K562 (cell line): ENCODE measurements around the gene NRROS. TPM values are rescaled to one million over a fixed set of nuclear protein-coding genes. Genes with fewer than 3 reads are reported as not detected.

Source experiments
- ATAC-seq: fragments of 200-7000 bp; cut with Tn5 transposase; 3 replicates; pipeline ENCODE4 v1.9.1; 2020; ENCODE audit warnings: moderate library complexity
- BruUV-seq: library from RNA; stranded (reverse); fragments of 400-500 nt; replicated peaks from 2 replicates; lab custom pipeline; 2021; lab: Mats Ljungman, UMichigan
- CTCF ChIA-PET: fragments of 300-600 bp; formaldehyde crosslinking; extraction: SDS; loops from one replicate; lab custom pipeline; 2021; ENCODE audit warnings: low intra/inter-chr PET ratio; lab: Yijun Ruan, JAX
- POLR2A ChIA-PET: fragments of 300-600, 350-650 bp; sonication (Branson Sonifier 250); formaldehyde crosslinking; extraction: SDS; loops from one replicate; lab custom pipeline; 2021; ENCODE audit warnings: antibody characterized with exemption, inconsistent platforms; lab: Yijun Ruan, JAX
- DNase-seq, 4 experiments: peaks; one replicate each; pipeline versions ENCODE4 v3.0.0 to v3.0.0-alpha.2; 2011 to 2018; ENCODE audit warnings: low spot score in 3 of 4, mixed read lengths in 3 of 4; ENCODE audit errors: extremely low read depth in 1 of 4
- FAIRE-seq: peaks from 2 replicates; lab custom pipeline; 2011; peaks lifted over from hg19 to GRCh38; lab: Jason Lieb, UNC
- H2AFZ ChIP-seq: 2 replicates; pipeline ENCODE4 v1.6.0; 2011; ENCODE audit warnings: low read depth, low read length, control low read depth, inconsistent platforms
- H3K27ac ChIP-seq: fragments of 200-600 bp; 3 replicates; pipeline ENCODE4 v1.8.0; 2011; ENCODE audit warnings: low read depth, mild to moderate bottlenecking, control low read depth, inconsistent platforms, low read length, moderate library complexity, mixed read lengths; ENCODE audit errors: extremely low read depth
- H3K27me3 ChIP-seq, 2 experiments: fragments of 300-600 bp in 1 of 2; 2 replicates in 1 of 2; 3 replicates in 1 of 2; pipeline versions ENCODE4 v1.6.0 to v1.8.0; 2011; ENCODE audit warnings: inconsistent platforms in 2 of 2, low read length in 2 of 2, mild to moderate bottlenecking in 1 of 2, mixed read lengths in 1 of 2, moderate library complexity in 1 of 2; ENCODE audit not compliant: control insufficient read depth in 2 of 2, insufficient read depth in 2 of 2
- H3K36me3 ChIP-seq: fragments of 300-600 bp; 3 replicates; pipeline ENCODE4 v1.8.0; 2011; ENCODE audit warnings: mild to moderate bottlenecking, low read length, inconsistent platforms; ENCODE audit not compliant: control insufficient read depth, insufficient read depth
- H3K4me1 ChIP-seq, 2 experiments: fragments of 200-600 bp in 1 of 2; replicated peaks in 1 of 2; 2 replicates in 1 of 2; 3 replicates in 1 of 2; pipeline versions ENCODE4 v1.5.1 to v1.8.0; 2011; ENCODE audit warnings: inconsistent platforms in 2 of 2, low read length in 2 of 2, mild to moderate bottlenecking in 1 of 2, mixed read lengths in 1 of 2, moderate library complexity in 1 of 2; ENCODE audit not compliant: control insufficient read depth in 2 of 2, insufficient read depth in 2 of 2
- H3K4me2 ChIP-seq: 2 replicates; pipeline ENCODE4 v1.6.1; 2011; ENCODE audit warnings: low read length, control low read depth, inconsistent platforms, mixed read lengths; ENCODE audit not compliant: insufficient read depth
- H3K4me3 ChIP-seq: fragments of 200-600 bp; sonication (generic), shearing (Covaris generic); 2 replicates; pipeline ENCODE4 v1.5.1; 2016; ENCODE audit warnings: control low read depth, inconsistent platforms
- H3K79me2 ChIP-seq: fragments of 200-600 bp; 3 replicates; pipeline ENCODE4 v1.8.0; 2011; ENCODE audit warnings: low read length, inconsistent platforms; ENCODE audit not compliant: control insufficient read depth, insufficient read depth
- H3K9ac ChIP-seq, 2 experiments: 2 replicates each; pipeline versions ENCODE4 v1.6.0 to v1.6.1; 2011; ENCODE audit warnings: low read depth in 2 of 2, low read length in 2 of 2, control low read depth in 1 of 2, inconsistent platforms in 1 of 2, mild to moderate bottlenecking in 1 of 2, mixed read lengths in 1 of 2; ENCODE audit not compliant: insufficient read depth in 1 of 2
- H3K9me1 ChIP-seq: one replicate; pipeline ENCODE4 v1.6.0; 2011; ENCODE audit warnings: inconsistent platforms, mild to moderate bottlenecking, low read length, moderate library complexity; ENCODE audit not compliant: control insufficient read depth, insufficient read depth
- H3K9me3 ChIP-seq: replicated peaks from 2 replicates; pipeline ENCODE4 v1.5.1; 2011; ENCODE audit warnings: low read depth, low read length, inconsistent platforms; ENCODE audit not compliant: control insufficient read depth, insufficient read depth
- H4K20me1 ChIP-seq: replicated peaks from 2 replicates; pipeline ENCODE4 v1.6.1; 2011; ENCODE audit warnings: low read length, inconsistent platforms, mixed read lengths; ENCODE audit not compliant: control insufficient read depth, insufficient read depth
- CTCFL ChIP-seq: IDR thresholded peaks from 2 replicates; pipeline ENCODE4 v1.6.1; 2011; ENCODE audit warnings: borderline replicate concordance, low read depth, mild to moderate bottlenecking, moderate library complexity, low read length; ENCODE audit not compliant: insufficient read depth, poor library complexity, severe bottlenecking
- GABPA ChIP-seq: fragments of 200-800 bp; sonication (Bioruptor generic); conservative IDR thresholded peaks from 2 replicates; pipeline ENCODE4 v1.6.1; 2016; ENCODE audit warnings: low read depth, missing genetic modification characterization, missing compliant biosample characterization
- KDM5B ChIP-seq: fragments of 200-600 bp; sonication (generic); IDR thresholded peaks from 2 replicates; pipeline ENCODE4 v1.6.1; 2012; ENCODE audit warnings: low read depth, mild to moderate bottlenecking, moderate library complexity, low read length, control low read depth, inconsistent platforms; ENCODE audit not compliant: insufficient replicate concordance
- NCOR1 ChIP-seq: fragments of 450-650 bp; IDR thresholded peaks from 2 replicates; pipeline ENCODE4 v1.6.1; 2016; ENCODE audit warnings: mild to moderate bottlenecking, moderate library complexity
- POLR2A ChIP-seq: fragments of 450-650 bp; conservative IDR thresholded peaks from 2 replicates; pipeline ENCODE4 v1.6.1; 2016
- SMAD4 ChIP-seq: fragments of 250-450 bp; sonication (Bioruptor Pico); conservative IDR thresholded peaks from 2 replicates; pipeline ENCODE4 v1.8.0; 2021; ENCODE audit warnings: inconsistent platforms, mild to moderate bottlenecking, moderate library complexity
- TAL1 ChIP-seq: fragments of 450-650 bp; IDR thresholded peaks from 2 replicates; pipeline ENCODE4 v1.6.1; 2016; ENCODE audit warnings: mild to moderate bottlenecking
- TOE1 ChIP-seq, 2 experiments: fragments of 450-650 bp in 1 of 2; sonication (generic) in 1 of 2; formaldehyde crosslinking in 1 of 2; IDR thresholded peaks; 2 replicates each; pipeline versions ENCODE4 v1.7.1 to v1.8.0; 2016 to 2022; ENCODE audit warnings: borderline replicate concordance in 2 of 2, mild to moderate bottlenecking in 2 of 2, antibody characterized with exemption in 1 of 2, inconsistent platforms in 1 of 2, low read depth in 1 of 2, missing genetic modification reagents in 1 of 2, moderate library complexity in 1 of 2
- WGBS: fragments of 100-300 bp; shearing (Covaris generic); methylation state at CpG from one replicate; pipeline ENCODE4 v1.1.6; 2016; ENCODE audit warnings: low coverage, mixed read lengths; ENCODE audit not compliant: insufficient coverage; ENCODE audit errors: missing lambda C conversion rate; 5-methylcytosine and 5-hydroxymethylcytosine counted together
- in situ Hi-C: fragments of 300-500 bp; cut with MboI; formaldehyde crosslinking; loops from 4 replicates; pipeline ENCODE4 v1.15.0; 2018; ENCODE audit warnings: inconsistent platforms, mixed read lengths
- intact Hi-C: fragments of 100-400 bp; cut with micrococcal nuclease; formaldehyde crosslinking; loops from 2 replicates; pipeline ENCODE4 v1.14.2; 2022
- polyA plus RNA-seq, 8 experiments: library from polyadenylated mRNA; depleted of rRNA in 4 of 8; stranded (reverse) in 5 of 8; unstranded in 3 of 8; fragments of >200 nt; fragmentation: Nextera tagmentation in 2 of 8; fragmentation: Illumina TruSeq in 1 of 8; extraction: Ambion mirVana in 2 of 8; extraction: Trizol in 1 of 8; gene quantifications; 2 replicates each; pipeline versions ENCODE4 v1.2.1 to v1.2.3, GENCODE V29; 2011 to 2014; ENCODE audit warnings: inconsistent platforms in 1 of 8, missing spikeins in 1 of 8
- total RNA-seq, 7 experiments: library from RNA; depleted of rRNA in 6 of 7; stranded (reverse); fragments of >200 nt in 6 of 7; fragmentation: Illumina TruSeq in 2 of 7; extraction: Trizol in 2 of 7; gene quantifications; 2 replicates each; pipeline versions ENCODE4 v1.2.1 to v1.2.3, GENCODE V29; 2011 to 2021; ENCODE audit warnings: low replicate concordance in 1 of 7
- TF ChIP-seq, protein P1 (sequence below): sonication (generic); formaldehyde crosslinking; IDR thresholded peaks from 2 replicates; pipeline ENCODE4 v1.8.0; 2022; ENCODE audit warnings: mild to moderate bottlenecking, missing genetic modification reagents
- TF ChIP-seq, protein P2 (sequence below): fragments of 450-650 bp; IDR thresholded peaks from 2 replicates; pipeline ENCODE4 v1.6.1; 2016; ENCODE audit warnings: borderline replicate concordance
- TF ChIP-seq, protein P3 (sequence below): fragments of 250-450 bp; sonication (Bioruptor Pico); IDR thresholded peaks from 2 replicates; pipeline ENCODE4 v1.8.0; 2021; ENCODE audit warnings: mild to moderate bottlenecking, moderate library complexity

Gene NRROS
- total and polyA plus RNA-seq, 9 of the 15 experiments (the other 6 are each of a cell fraction or from before 2014, with no cell fraction given): 0.34 to 13.8 (median 3.8) TPM

DNA sequence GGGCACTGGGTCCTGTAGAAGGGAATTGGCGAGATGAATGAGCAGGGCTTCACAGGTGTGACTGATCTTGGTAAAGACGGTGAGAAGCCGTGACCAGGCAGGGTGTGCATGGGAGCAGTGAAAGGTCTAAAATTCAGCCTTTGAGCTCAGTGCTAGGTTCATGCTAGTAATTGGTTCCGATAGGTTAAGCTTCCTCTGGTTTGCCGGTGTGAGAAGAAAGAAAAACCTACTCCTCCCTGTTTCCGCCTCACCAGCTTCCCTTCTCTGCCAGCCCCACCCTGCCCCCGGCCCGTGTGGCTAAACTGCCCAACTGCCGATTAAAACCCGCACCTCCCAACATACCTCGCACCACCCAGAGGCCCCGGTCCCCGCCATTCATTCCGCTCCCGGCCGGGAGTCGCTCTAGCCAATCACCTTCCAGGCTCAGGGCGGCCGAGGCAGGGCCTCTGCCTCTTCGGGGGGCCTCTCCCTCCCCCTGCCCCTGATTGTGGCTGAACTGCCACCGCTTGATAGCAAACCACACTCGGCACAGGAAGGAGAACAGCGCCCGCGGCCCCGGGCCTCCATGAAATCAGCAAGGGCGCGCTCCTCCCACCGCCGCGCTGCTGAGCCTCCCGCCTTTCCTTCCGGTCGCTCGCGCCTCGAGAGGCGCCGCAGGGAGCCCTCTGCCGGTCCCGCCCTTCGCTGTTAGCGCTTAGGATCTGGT is 7.3 kb upstream of the NRROS start:
- Histone ChIP-seq H2AFZ (peak overlapping the region; percentile 77), H3K9me1 (no peaks in the 10 kb centered on the region), H3K4me2 (peak overlapping the region; percentile 98), H3K9me3 (no peaks in the 10 kb centered on the region), H3K27ac (peak overlapping the region; percentile 98), H3K79me2 (peaks cover 15% of the 10 kb centered on the region; the same call in 2 of the 3 replicates), H3K27me3 (no peaks in the 10 kb centered on the region), H3K4me3 (peak overlapping the region; percentile 56), H3K4me1 (peaks cover 23 to 40% of the 10 kb centered on the region in 2 experiments), H4K20me1 (no peaks in the 10 kb centered on the region), H3K9ac (peak overlapping the region; percentile 95 to 98), H3K36me3 (no peaks in the 10 kb centered on the region)
- under 1% methylated on average over 25 of the region's 43 CpGs for WGBS
- ChIA-PET POLR2A (interaction anchor here (0.7 to 1.7 kb wide), 10 partner anchors 8 to 981 kb away, joined by 3 to 6 read pairs (median 3); partner anchors contain the start of genes FBXO45 and WDR53), CTCF (no interaction called here)
- ATAC-seq (peak; percentile 93), DNase-seq (peak; percentile 95 to 97 (median 96)), FAIRE-seq (peak; percentile 88)
- intact Hi-C loops: loop anchor here (1.0 to 2.0 kb wide), 3 partner anchors 23 to 63 kb away; partner anchors contain the start of genes FBXO45 and WDR53
- TSS peak; percentile 90 for BruUV-seq
- in situ Hi-C loops: no loop called here
- TF ChIP-seq NCOR1 (peak; percentile 63), TAL1 (0 out of 2 replicates have a peak, but pooled peaks have one; percentile 31), SMAD4 (CRISPR knock-in tag) (peak; percentile 79), CTCFL (peak; percentile 99), KDM5B (peak; percentile 45), POLR2A (peak; percentile 88), GABPA (peak; percentile 90), TOE1 (IDR thresholded peaks at IDR 0.05; ENCODE audit: borderline replicate concordance) (peak; percentile 22; the same call in 1 of the 2 replicates), TOE1 (CRISPR knock-in tag; IDR thresholded peaks at IDR 0.05; ENCODE audit: borderline replicate concordance, low read depth) (no peak)
- TF ChIP-seq, protein P1, sequence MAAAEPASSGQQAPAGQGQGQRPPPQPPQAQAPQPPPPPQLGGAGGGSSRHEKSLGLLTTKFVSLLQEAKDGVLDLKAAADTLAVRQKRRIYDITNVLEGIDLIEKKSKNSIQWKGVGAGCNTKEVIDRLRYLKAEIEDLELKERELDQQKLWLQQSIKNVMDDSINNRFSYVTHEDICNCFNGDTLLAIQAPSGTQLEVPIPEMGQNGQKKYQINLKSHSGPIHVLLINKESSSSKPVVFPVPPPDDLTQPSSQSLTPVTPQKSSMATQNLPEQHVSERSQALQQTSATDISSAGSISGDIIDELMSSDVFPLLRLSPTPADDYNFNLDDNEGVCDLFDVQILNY (CRISPR knock-in tag): 0 out of 2 replicates have a peak, but pooled peaks have one; percentile 33
- TF ChIP-seq, protein P2, sequence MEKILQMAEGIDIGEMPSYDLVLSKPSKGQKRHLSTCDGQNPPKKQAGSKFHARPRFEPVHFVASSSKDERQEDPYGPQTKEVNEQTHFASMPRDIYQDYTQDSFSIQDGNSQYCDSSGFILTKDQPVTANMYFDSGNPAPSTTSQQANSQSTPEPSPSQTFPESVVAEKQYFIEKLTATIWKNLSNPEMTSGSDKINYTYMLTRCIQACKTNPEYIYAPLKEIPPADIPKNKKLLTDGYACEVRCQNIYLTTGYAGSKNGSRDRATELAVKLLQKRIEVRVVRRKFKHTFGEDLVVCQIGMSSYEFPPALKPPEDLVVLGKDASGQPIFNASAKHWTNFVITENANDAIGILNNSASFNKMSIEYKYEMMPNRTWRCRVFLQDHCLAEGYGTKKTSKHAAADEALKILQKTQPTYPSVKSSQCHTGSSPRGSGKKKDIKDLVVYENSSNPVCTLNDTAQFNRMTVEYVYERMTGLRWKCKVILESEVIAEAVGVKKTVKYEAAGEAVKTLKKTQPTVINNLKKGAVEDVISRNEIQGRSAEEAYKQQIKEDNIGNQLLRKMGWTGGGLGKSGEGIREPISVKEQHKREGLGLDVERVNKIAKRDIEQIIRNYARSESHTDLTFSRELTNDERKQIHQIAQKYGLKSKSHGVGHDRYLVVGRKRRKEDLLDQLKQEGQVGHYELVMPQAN: peak; percentile 69; the same call in 1 of the 2 replicates
- TF ChIP-seq, protein P3, sequence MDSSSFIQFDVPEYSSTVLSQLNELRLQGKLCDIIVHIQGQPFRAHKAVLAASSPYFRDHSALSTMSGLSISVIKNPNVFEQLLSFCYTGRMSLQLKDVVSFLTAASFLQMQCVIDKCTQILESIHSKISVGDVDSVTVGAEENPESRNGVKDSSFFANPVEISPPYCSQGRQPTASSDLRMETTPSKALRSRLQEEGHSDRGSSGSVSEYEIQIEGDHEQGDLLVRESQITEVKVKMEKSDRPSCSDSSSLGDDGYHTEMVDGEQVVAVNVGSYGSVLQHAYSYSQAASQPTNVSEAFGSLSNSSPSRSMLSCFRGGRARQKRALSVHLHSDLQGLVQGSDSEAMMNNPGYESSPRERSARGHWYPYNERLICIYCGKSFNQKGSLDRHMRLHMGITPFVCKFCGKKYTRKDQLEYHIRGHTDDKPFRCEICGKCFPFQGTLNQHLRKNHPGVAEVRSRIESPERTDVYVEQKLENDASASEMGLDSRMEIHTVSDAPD: no peak
